Measurements from ENCODE around the gene AQR.
"Not testable (repeated sequence)": the region's sequence is repeated elsewhere in the genome, so short reads cannot be mapped to it uniquely, and the experiment has no call there.

The AQR gene

GRCh38 chr15:34869110-34869509 lies 100.4 kb downstream of the AQR start:
- DNase-seq: no peak

GRCh38 chr15:34865531-34865930 lies 104.0 kb downstream of the AQR start:
- no peak for DNase-seq

- DNase-seq: no peak
These were observed 108.3 kb downstream of the AQR start for GRCh38 chr15:34861214-34861613.

- DNase-seq: no peak
These were observed 113.6 kb downstream of the AQR start for GRCh38 chr15:34855893-34856292.

GRCh38 chr15:34855413-34855812 lies 114.1 kb downstream of the AQR start:
- peak; percentile 83 for DNase-seq

- DNase-seq: no peak
These were observed 115.3 kb downstream of the AQR start for GRCh38 chr15:34854232-34854631.

GRCh38 chr15:34853001-34853758 lies 116.4 kb downstream of the AQR start:
- peak; percentile 70 for DNase-seq

GRCh38 chr15:34851751-34852150 lies 117.8 kb downstream of the AQR start:
- no peak for DNase-seq

- no peak for DNase-seq
These were observed 118.5 kb downstream of the AQR start for GRCh38 chr15:34851007-34851406.

GRCh38 chr15:34850121-34850520 lies 119.4 kb downstream of the AQR start:
- peak; percentile 31 for DNase-seq

GRCh38 chr15:34849364-34849959 lies 120.1 kb downstream of the AQR start:
- no peak for DNase-seq

- no peak for DNase-seq
These were observed 121.9 kb downstream of the AQR start for GRCh38 chr15:34847598-34847997.

GRCh38 chr15:34841262-34841725 lies 128.2 kb downstream of the AQR start:
- DNase-seq: no peak

GRCh38 chr15:34838282-34838681 lies 131.3 kb downstream of the AQR start:
- no peak for DNase-seq

GRCh38 chr15:34837246-34838016 lies 132.1 kb downstream of the AQR start:
- no peak for DNase-seq

GRCh38 chr15:34828145-34828911 lies 141.2 kb downstream of the AQR start:
- DNase-seq: no peak

GRCh38 chr15:34821831-34822230 lies 147.7 kb downstream of the AQR start:
- no peak for DNase-seq

GRCh38 chr15:34820110-34820509 lies 149.4 kb downstream of the AQR start:
- DNase-seq: no peak

- no peak for DNase-seq
These were observed 151.0 kb downstream of the AQR start for GRCh38 chr15:34818526-34818925.

- no peak for DNase-seq
These were observed 153.7 kb downstream of the AQR start for GRCh38 chr15:34815836-34816235.

GRCh38 chr15:34813446-34814190 lies 155.9 kb downstream of the AQR start:
- no peak for DNase-seq

GRCh38 chr15:34812868-34813365 lies 156.6 kb downstream of the AQR start:
- not testable (repeated sequence) for DNase-seq
